Activated CD8-positive, alpha-beta memory T cell treated with anti-CD3 and anti-CD28 coated beads, Interleukin-2, amount 50 U/mL, for 1 hour (primary cell): Measurements from ENCODE around the gene SLC2A10.

Experiments used
- DNase-seq: peaks from one replicate; pipeline ENCODE4 v3.0.0-alpha.2; 2020; ENCODE audit errors: extremely low read depth

The SLC2A10 gene

GRCh38 chr20:46735436-46735835, 26.0 kb downstream of the SLC2A10 start:
- DNase-seq, result no peak

GRCh38 chr20:46739431-46740213, 30.2 kb downstream of the SLC2A10 start:
- DNase-seq, result no peak

GRCh38 chr20:46740214-46740609, 30.8 kb downstream of the SLC2A10 start:
- DNase-seq, result no peak

- no peak for DNase-seq
These were observed 32.6 kb downstream of the SLC2A10 start for GRCh38 chr20:46741924-46742668.

GRCh38 chr20:46742669-46743045, 33.2 kb downstream of the SLC2A10 start:
- no peak for DNase-seq

- DNase-seq, result no peak
These were observed 33.6 kb downstream of the SLC2A10 start for GRCh38 chr20:46743088-46743487.

GRCh38 chr20:46746956-46747526, 37.6 kb downstream of the SLC2A10 start:
- DNase-seq, result no peak

GRCh38 chr20:46749147-46749546, 39.7 kb downstream of the SLC2A10 start:
- DNase-seq, result no peak

GRCh38 chr20:46751856-46752255, 42.4 kb downstream of the SLC2A10 start:
- DNase-seq, result no peak

- DNase-seq, result no peak
These were observed 43.3 kb downstream of the SLC2A10 start for GRCh38 chr20:46752728-46753127.

- no peak for DNase-seq
These were observed 46.3 kb downstream of the SLC2A10 start for GRCh38 chr20:46755483-46756413.

GRCh38 chr20:46756419-46756818, 47.0 kb downstream of the SLC2A10 start:
- DNase-seq, result no peak

GRCh38 chr20:46757135-46757534, 47.7 kb downstream of the SLC2A10 start:
- DNase-seq, result no peak

- DNase-seq, result no peak
These were observed 48.6 kb downstream of the SLC2A10 start for GRCh38 chr20:46757754-46758678.

- no peak for DNase-seq
These were observed 49.6 kb downstream of the SLC2A10 start for GRCh38 chr20:46758929-46759669.

- no peak for DNase-seq
These were observed 52.1 kb downstream of the SLC2A10 start for GRCh38 chr20:46761566-46761965.

GRCh38 chr20:46764068-46764467, 54.6 kb downstream of the SLC2A10 start:
- DNase-seq, result no peak

GRCh38 chr20:46765506-46766120, 56.2 kb downstream of the SLC2A10 start:
- DNase-seq, result no peak

- no peak for DNase-seq
These were observed 57.8 kb downstream of the SLC2A10 start for GRCh38 chr20:46767127-46767761.
